HG03520 (cell line): ENCODE results near the gene CACNB2.
A peak's percentile ranks its signal among the peaks of the same experiment; 100 is the strongest.

Source experiments
- ATAC-seq: cut with Tn5 transposase; IDR thresholded peaks from one replicate; pipeline ENCODE4 v1.9.1; 2021; ENCODE audit warnings: mild to moderate bottlenecking, moderate library complexity; ENCODE audit not compliant: unreplicated experiment

The CACNB2 gene

DNA sequence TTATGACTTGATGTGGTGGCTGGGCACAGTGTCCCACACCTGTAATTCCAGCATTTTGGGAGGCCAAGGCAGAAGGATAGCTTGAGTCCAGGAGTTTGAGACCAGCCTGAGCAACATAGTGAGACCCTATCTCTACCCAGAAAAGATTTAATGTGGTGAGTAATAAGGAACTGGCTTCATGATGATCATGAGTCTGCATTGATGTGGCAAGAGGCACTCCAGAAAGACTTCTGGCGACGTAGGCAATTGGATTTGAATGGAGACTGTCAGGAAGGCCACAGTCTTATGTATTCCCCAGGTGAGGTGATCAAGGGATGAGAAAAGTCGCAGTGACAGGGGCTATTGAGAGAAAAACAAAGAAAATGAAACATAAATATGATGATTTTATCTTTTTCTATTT lies 138.0 kb downstream of the CACNB2 start:
- no peak for ATAC-seq

GRCh38 chr10:18279173-18279572 lies 138.9 kb downstream of the CACNB2 start:
- no peak for ATAC-seq

DNA sequence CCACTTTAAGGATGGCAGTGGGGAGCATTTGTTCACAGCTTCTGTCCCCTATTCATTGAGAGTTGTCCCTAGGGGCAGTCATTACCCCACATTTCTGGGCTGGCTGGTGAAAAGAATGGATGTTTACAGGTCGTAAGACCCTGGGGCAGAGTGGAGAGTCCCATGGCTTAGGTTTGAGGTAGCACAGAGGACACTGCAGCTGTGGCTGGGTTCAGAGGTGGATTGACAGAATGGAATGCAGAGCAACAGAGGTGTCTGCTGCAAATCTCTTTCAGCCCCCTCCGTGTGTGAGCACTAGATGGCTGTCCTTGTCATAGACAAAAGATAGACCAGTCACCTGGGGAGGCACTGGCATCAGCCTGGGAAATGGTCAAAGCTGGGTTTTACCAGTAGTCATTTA lies 141.9 kb downstream of the CACNB2 start:
- ATAC-seq = no peak

DNA sequence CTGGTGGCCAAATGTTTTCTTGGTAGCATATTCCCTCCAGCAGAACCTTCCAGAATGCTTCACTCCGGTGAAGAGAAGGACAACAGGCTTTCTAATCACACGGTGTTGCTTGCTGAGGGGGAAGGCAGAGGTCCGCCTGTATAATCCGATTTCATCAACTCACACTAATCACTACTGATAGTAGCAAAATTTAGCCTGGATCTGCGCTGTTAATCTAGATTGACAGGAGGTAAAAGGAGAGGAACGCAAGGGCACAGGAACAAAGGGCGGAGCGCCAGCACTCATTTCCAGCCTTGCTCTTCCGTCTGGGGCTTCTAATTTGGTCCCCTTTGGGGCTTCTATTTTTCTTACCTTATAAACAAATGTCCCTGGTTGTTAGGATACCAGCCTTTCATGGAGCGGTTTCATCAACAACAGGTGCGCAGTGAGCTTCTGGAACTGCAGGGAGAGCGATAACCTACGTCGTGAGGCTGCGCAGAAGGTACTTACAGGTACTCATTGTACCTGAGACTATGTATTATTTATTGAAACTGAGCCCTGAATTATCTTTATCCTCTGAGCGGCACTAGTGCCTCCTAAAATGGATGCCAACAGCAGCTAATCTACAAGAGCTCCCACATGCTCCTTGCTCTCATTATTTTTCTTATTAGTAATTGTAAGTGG lies 150.6 kb downstream of the CACNB2 start:
- ATAC-seq = no peak

DNA sequence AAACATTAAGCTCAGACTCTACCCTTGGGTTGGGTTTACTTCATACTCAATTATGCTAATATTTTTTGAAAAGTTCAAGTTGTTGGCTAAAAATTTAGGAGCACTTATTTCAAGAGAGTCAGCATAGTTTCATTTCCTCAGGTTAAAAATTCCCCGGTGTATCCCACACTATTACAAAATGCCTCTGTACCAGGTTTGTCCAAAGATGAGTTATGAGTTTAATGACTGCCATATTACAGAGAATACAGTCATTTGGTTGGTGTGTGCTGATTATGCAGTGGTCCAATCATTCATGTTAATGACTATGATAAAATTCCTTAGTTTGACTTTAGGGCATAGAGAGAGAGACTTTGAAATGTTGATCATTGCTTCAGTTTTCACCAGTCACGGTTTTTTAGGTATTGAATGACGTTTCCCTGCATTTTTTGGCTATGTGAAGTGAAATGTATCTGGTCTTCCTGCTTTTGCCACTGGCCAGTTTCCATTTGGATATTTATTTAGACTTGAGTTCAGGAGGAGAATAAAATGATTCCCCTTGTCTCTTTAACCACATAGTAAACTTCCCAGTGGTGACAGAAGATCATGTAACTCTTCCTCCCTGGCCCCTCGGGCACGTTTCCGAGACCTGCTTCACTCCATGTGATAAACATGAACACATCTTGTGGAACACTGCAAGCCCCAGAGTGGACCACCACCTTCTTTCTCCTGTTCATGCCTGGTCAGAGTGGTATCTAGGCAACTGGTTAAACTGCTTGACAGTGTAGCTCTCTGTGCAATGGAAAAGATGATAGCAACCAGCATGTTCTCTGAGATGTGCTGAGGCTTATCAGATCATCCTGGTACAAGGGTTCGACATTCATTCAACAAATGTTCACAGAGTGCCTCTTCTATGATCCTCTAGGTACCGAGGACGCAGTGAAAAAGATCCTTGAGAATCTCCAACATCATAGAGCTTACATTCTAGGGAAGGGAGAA lies 153.6 kb downstream of the CACNB2 start:
- no peak for ATAC-seq

GRCh38 chr10:18294633-18295032 lies 154.4 kb downstream of the CACNB2 start:
- peak; percentile 37 for ATAC-seq

DNA sequence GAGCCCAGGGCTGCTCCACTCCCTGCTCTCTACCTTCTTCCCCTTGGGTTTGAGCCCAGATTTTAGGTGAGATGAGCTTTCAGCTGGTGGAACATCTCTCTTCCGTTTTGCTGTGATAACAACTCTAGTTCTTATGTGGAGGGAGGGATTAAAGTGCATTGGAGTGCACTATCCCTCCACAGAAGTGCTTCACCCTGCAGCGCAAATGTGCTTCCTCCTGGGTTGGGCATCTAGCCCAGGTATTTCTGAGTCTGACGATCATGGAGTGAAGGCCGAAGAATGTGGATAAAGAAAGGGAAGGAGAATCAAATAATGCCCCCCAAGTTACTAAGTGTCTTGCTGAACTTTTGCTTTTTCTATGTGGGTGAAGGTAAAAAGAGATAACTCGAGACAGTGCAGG lies 157.4 kb downstream of the CACNB2 start:
- ATAC-seq = no peak

GRCh38 chr10:18298256-18298655 lies 158.0 kb downstream of the CACNB2 start:
- no peak for ATAC-seq

DNA sequence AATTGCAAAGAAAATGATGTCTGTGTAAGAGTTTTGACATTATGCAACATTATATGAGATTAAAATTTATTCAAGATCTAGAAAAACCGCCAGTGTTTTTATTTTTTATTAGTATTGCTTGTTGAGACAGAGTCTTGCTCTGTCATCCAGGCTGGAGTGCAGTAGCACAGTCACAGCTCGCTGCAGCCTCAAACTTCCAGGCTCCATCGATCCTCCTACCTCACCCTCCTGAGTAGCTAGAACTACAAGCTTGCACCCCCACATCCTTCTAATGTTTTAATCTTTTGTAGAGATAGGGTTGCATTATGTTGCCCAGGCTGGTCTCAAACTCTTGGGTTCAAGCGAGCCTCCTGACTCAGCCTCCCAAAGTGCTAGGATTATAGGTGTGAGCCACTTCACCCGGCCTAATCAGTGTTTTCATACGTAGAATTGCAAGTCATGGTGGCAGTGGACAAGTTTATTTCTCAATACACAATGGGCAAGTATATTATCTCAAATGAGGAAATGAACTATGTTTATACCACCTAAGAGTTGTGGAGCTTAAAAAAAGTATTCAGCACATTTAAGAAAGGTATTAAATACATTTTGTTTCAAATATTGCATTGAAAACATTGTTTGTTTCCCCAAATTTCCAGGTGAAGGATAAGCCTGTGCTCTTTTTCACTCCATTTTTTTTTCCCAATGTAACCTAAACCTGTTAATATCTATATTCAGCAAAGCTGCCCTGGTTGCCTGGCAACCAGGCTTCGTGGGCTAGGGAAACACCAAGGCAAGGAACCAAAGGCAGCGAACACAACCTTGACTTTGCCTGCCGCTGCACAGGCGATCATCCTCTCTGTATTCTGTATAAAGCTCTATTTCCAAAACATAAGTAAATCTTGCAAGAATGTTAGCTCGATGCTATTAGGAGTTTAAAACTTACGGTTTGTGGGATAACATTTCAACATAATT lies 163.9 kb downstream of the CACNB2 start:
- ATAC-seq = no peak

- no peak for ATAC-seq
Observed at GRCh38 chr10:18306031-18306430, 165.8 kb downstream of the CACNB2 start.

- ATAC-seq = no peak
Observed at GRCh38 chr10:18308600-18308999, 168.4 kb downstream of the CACNB2 start.

DNA sequence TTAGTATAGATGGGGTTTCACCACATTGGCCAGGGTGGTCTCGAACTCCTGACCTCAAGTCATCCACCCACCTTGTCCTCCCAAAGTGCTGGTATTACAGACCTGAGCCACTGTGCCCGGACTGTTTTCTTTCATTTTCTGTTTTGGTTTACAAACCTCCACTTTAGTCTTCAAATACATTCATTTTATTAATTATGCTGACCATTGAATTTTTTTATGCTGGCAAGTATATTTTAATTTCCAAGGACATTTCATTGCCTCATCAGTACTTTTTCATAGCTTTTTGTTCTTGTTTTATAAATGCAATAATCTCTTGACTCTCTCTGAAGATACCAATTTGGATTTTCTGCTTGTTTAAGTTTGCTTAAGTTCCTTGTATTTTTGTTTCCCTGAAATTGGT lies 170.5 kb downstream of the CACNB2 start:
- no peak for ATAC-seq

DNA sequence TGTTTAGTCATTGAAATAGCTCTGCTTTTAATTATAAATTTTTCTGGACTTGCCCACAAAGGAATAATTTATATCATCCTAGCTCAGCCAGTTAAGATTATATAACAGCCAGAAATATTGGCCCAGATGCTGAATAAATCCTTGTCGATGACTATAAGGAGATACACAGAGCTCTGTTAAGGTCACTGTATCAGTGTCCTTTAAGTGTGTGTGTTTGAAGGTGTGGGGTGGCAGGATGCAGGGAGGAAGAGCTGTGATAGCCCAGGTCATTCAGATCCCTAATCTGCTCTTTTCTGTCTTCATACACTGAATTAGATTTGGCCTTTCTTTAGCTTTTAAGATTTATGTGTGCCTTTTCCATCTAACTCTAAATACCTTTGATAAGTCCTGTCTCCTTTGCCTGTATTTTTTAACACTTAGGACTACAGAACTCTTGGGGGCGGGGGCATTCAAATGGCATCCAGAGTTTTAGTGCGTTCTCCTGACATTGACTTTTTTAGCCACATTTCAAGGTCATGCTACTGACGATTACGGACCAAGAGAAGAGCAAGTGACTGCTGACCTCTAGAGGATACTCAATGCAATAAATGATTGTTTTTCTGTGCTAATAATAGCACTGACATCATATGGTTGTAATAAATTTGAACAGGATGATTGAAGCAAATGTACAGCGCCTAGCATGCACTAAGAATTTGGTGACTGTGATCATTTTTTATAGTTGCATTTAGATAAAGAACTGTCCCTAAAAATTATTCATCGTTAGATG lies 172.3 kb downstream of the CACNB2 start:
- peak; percentile 94 for ATAC-seq

- ATAC-seq = no peak
Observed at GRCh38 chr10:18313140-18313530, 172.9 kb downstream of the CACNB2 start.

GRCh38 chr10:18313626-18314025 lies 173.4 kb downstream of the CACNB2 start:
- no peak for ATAC-seq

GRCh38 chr10:18319628-18320027 lies 179.4 kb downstream of the CACNB2 start:
- no peak for ATAC-seq

DNA sequence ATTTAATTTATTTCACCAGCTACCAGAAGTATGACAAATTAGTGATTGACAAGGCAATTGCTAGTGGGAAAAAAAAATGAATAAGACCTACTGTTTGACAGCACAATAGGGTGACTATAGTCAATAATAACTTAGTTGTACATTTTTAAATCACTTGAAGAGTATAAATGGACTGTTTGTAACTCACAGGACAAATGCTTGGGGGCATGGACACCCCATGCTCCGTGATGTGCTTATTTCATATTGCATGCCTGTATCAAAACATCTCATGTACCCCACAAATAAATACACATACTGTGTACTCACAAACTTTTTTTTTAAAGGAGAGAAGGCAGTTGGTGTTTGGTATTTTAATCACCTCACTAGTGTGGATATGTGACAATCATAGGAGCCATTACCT lies 181.1 kb downstream of the CACNB2 start:
- ATAC-seq = no peak

GRCh38 chr10:18323916-18324315 lies 183.7 kb downstream of the CACNB2 start:
- ATAC-seq = no peak

DNA sequence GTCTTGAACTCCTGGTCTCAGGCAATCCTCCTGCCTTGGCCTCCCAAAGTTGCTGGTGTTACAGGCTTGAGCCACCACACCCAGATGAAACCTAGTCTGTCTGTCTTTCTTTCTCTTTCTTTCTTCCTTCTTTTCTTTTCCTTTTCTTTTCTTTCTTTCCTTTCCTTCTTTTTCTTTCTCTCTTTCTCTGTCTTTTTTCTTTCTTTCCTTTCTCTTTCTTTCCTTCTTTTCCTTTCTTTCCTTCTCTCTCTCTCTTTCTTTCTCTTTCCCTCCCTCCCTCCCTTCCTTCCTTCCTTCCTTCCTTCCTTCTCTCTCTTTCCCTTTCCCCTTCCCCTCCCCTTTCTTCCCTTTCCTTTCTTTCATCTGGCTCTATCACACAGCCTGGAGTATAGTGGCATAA lies 185.2 kb downstream of the CACNB2 start:
- ATAC-seq = no peak

DNA sequence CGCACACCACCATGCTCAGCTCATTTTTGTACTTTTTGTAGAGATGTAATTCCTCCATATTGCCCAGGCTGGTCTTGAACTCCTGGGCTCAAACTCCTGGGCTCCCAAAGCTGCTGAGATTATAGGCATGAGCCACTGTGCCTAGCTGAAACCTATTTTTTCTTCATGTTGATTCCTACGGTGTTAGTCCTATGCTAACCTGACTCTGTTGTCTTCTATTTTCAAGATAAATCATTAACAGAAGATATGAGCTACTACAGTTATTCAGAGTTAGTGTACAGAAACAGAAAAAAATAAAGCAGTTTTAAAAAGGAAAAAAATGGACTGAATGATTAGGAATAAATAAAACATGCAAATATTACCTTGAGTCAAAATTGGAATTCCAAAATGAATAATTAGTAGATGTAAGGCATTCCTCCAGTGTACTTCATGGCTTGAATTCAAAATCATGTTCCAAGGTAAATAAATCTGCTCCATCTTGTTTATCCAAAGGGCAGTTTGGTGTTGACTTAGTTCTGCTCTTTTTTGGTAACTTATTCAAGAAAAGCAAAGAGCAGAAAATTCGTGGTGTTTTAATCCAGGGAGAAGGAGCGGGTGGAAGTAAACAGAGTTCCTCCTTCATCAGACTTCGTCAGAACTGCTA lies 185.8 kb downstream of the CACNB2 start:
- no peak for ATAC-seq
